ENCODE results near the gene MNT.

MNT gene

DNA sequence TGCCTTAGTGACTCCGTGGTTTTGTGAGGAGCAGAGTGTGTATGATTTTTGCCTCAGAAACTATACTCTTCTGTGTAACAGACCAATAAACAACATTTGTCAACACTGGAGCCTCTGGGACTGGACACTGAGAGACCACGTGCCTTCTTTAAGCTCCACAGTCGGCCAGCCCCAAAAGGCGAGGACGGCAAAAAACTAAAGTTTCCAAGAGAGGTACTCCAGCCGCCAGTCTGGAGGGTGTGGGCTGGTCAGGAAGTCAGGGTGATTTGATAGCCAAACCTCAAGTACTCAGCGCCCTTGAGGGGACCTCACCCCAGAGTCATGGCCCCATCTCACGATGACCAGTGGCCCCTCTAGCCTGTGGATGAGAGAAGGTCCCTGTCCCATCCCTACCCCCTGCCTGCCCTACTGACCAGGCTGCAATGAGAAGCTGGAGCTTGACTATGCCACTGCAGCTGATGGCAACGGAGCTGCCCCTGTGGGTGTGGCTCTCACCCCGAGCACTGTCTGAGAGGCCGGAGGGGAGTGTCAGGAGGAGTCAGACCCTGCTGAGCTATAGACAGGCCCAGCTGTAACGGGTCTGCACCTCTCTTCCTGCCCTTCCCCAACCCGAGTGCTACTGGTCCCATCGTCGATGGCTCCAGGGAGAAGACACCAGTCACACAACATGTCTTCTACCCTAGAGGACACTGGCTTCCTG lies 19.8 kb downstream of the MNT start:
- H3K4me3 ChIP-seq (replicated peaks; ENCODE audit: low read depth, low read length): no peak overlapping the region
- DNase-seq (ENCODE audit: extremely low read depth, low read depth): no peak
- TF ChIP-seq, protein P1, sequence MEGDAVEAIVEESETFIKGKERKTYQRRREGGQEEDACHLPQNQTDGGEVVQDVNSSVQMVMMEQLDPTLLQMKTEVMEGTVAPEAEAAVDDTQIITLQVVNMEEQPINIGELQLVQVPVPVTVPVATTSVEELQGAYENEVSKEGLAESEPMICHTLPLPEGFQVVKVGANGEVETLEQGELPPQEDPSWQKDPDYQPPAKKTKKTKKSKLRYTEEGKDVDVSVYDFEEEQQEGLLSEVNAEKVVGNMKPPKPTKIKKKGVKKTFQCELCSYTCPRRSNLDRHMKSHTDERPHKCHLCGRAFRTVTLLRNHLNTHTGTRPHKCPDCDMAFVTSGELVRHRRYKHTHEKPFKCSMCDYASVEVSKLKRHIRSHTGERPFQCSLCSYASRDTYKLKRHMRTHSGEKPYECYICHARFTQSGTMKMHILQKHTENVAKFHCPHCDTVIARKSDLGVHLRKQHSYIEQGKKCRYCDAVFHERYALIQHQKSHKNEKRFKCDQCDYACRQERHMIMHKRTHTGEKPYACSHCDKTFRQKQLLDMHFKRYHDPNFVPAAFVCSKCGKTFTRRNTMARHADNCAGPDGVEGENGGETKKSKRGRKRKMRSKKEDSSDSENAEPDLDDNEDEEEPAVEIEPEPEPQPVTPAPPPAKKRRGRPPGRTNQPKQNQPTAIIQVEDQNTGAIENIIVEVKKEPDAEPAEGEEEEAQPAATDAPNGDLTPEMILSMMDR (IDR thresholded peaks at IDR 0.05; ENCODE audit: low read depth, low read length, missing control alignments): no peak

DNA sequence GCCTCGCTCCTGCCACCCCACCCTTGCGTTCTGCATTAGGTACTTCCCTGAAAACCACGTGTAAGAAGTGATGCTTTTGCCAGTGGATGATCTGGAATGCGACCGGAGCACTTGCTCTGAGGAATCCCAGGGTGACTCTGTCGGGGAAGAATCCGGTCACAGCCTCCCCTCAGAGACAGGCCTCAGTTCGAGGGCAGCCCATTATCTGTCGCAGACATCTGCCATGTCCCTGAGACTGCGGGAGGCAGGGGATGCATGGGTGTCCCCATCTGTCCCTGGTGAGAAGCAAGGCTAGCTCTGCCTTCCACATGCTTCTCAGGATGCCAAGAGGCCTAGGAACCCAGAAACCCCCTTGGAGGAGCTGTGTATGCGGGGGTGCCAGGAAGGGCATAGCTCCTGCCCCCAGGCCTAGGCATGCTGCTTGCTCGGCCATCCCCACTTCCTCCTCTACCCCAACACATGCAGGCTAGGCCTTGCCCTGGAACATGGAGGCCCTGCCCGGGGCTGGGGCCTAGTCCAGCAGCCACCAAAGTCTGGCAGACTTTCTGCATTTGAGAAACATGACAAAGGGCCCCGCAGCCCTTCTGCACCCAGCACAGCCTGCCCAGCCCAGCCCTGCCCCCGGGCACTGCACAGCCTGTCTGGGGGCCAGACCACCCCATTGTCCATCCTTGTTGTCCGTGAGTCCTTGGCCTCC lies 20.5 kb downstream of the MNT start:
- no peak overlapping the region for H3K4me3 ChIP-seq (replicated peaks; ENCODE audit: low read depth, low read length)
- no peak for DNase-seq (ENCODE audit: extremely low read depth, low read depth)
- TF ChIP-seq, protein P1 (IDR thresholded peaks at IDR 0.05; ENCODE audit: low read depth, low read length, missing control alignments): no peak

DNA sequence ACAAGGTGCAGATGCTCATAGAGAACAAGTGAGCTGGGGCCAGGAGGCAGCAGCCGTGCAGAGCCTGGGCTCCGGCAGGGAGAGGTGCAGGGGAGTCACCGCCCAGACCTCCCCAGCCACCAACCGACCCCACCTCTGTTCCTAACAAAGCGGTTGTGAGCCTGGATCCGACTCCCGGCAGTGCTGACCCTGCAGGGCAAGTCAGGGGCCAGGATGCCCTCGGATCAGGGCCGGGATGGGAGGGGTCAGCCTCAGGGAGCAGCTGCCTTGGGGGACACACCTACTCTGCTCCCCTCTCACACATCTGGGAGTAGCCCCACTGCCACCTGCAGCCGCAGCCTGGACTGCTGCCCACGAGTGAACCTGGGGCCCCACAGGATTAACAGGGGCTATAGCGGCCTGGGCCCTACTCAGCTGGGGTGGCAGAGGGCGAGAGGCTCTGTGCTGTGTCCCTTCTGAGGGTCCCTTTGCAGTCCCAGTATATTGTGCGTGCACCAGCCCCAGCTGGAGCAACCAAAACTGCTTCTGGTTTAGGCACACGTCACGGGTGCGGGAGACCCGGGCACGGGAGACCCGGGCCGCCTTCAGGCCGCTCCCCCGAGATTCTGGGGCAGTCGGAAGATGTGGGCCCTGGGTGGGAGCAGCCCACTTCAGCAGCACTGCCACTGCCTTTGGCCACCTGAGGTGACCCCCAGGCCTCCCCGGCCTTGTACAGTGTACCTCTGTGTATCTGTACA lies 21.2 kb downstream of the MNT start:
- H3K4me3 ChIP-seq (replicated peaks; ENCODE audit: low read depth, low read length): no peak overlapping the region
- TF ChIP-seq, protein P1 (IDR thresholded peaks at IDR 0.05; ENCODE audit: low read depth, low read length, missing control alignments): no peak
- DNase-seq (ENCODE audit: extremely low read depth, low read depth): no peak

DNA sequence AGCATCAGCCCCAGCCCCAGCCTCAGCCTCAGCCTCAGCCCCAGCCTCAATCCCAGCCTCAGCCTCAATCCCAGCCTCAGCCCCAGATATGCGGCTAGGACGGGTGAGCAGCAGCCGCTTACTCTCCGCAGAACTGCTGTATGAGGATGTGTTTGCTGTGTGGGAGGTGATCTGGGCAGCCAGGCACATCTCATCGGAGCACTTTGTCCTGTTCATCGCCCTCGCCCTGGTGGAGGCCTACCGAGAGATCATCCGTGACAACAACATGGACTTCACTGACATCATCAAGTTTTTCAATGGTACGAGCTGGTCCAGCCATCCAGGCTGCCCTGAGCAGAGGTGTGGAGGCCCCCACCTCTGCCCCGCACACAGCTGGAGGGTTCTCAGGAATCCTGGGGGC lies 22.0 kb downstream of the MNT start:
- TF ChIP-seq, protein P1 (IDR thresholded peaks at IDR 0.05; ENCODE audit: low read depth, low read length, missing control alignments): no peak
- no peak for DNase-seq (ENCODE audit: extremely low read depth, low read depth)
- H3K4me3 ChIP-seq (replicated peaks; ENCODE audit: low read depth, low read length): no peak overlapping the region

DNA sequence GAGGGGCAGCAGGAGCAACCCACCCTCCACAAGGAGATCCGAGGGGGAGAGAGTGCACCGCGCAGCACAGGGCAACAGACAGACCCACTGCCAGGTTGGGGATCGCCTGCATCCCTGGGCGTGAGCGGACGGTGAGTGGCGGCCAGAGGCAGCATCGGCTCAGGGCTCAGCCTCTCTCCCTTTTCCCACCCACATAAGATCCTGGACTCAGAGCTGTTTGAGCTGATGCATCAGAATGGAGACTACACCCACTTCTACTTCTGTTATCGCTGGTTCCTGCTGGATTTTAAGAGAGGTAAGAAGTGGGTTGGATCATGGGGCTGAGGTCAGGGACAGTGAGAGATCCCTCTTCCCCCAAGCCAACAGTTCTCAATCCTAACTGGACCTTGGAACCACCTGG lies 23.2 kb downstream of the MNT start:
- H3K4me3 ChIP-seq (replicated peaks; ENCODE audit: low read depth, low read length): no peak overlapping the region
- TF ChIP-seq, protein P1 (IDR thresholded peaks at IDR 0.05; ENCODE audit: low read depth, low read length, missing control alignments): no peak
- DNase-seq (ENCODE audit: extremely low read depth, low read depth): no peak

DNA sequence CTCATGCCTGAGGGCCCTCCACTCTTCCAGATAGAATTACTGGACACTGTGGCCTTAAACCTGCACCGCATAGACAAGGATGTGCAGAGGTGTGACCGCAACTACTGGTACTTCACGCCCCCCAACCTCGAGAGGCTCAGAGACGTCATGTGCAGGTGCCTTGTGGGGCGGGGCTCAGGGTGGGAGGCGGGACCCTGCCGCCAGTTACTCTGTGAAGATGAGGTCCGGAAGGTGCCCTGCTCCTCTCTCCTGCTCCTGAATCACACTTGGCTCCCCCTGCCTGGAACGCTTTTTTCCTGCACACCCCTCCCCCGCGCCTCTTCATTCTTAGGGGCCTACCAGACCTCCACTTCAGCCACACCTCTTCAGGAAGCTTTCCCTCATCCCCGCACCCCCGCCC lies 24.8 kb downstream of the MNT start:
- DNase-seq (ENCODE audit: extremely low read depth, low read depth): no peak
- H3K4me3 ChIP-seq (replicated peaks; ENCODE audit: low read depth, low read length): no peak overlapping the region
- TF ChIP-seq, protein P1 (IDR thresholded peaks at IDR 0.05; ENCODE audit: low read depth, low read length, missing control alignments): no peak

All from HFF-Myc (cell line).